CD4-positive, alpha-beta T cell treated with Interleukin-10 for 1 hour (primary cell): ENCODE data around the gene HINFP.
"Not testable (repeated sequence)": the region's sequence is repeated elsewhere in the genome, so short reads cannot be mapped to it uniquely, and the experiment has no call there.

ENCODE experiments used
- DNase-seq: peaks from one replicate; pipeline ENCODE4 v3.0.0-alpha.2; 2020

HINFP gene

GRCh38 chr11:119120639-119121007 lies 757 bp upstream of the HINFP start:
- no peak for DNase-seq

- DNase-seq, result no peak
These were observed 388 bp downstream of the HINFP start for GRCh38 chr11:119121811-119122124.

- no peak for DNase-seq
These were observed 4.4 kb downstream of the HINFP start for GRCh38 chr11:119125821-119126220.

- no peak for DNase-seq
These were observed 5.4 kb downstream of the HINFP start for GRCh38 chr11:119126675-119127268.

- no peak for DNase-seq
These were observed 9.3 kb downstream of the HINFP start for GRCh38 chr11:119130662-119131061.

GRCh38 chr11:119134389-119134978 lies 13.1 kb downstream of the HINFP start:
- DNase-seq, result peak; percentile 10

- DNase-seq, result not testable (repeated sequence)
These were observed 17.9 kb downstream of the HINFP start for GRCh38 chr11:119139276-119139675.

- peak; percentile 41 for DNase-seq
These were observed 23.6 kb downstream of the HINFP start for GRCh38 chr11:119144825-119145486.

GRCh38 chr11:119145551-119145950 lies 24.2 kb downstream of the HINFP start:
- DNase-seq, result no peak

- DNase-seq, result no peak
These were observed 26.4 kb downstream of the HINFP start for GRCh38 chr11:119147604-119148333.

- DNase-seq, result no peak
These were observed 27.3 kb downstream of the HINFP start for GRCh38 chr11:119148720-119149017.

- DNase-seq, result peak; percentile 19
These were observed 27.8 kb downstream of the HINFP start, which contains the start of gene ABCG4 for GRCh38 chr11:119149018-119149785. Gene ABCG4 (plus strand): TSS chr11:119149052. CDS start chr11:119149966, 914 bp downstream.

GRCh38 chr11:119149786-119150275 lies 28.5 kb downstream of the HINFP start:
- no peak for DNase-seq

- no peak for DNase-seq
These were observed 30.7 kb downstream of the HINFP start for GRCh38 chr11:119152043-119152442.

- DNase-seq, result no peak
These were observed 31.2 kb downstream of the HINFP start for GRCh38 chr11:119152604-119153003.

- DNase-seq, result no peak
These were observed 31.9 kb downstream of the HINFP start for GRCh38 chr11:119153049-119153818.

GRCh38 chr11:119154178-119154577 lies 32.8 kb downstream of the HINFP start:
- no peak for DNase-seq

GRCh38 chr11:119155733-119156492 lies 34.5 kb downstream of the HINFP start:
- DNase-seq, result no peak

GRCh38 chr11:119156496-119156895 lies 35.1 kb downstream of the HINFP start:
- no peak for DNase-seq

GRCh38 chr11:119157063-119157462 lies 35.7 kb downstream of the HINFP start:
- DNase-seq, result no peak

- no peak for DNase-seq
These were observed 37.1 kb downstream of the HINFP start for GRCh38 chr11:119158467-119158866.

GRCh38 chr11:119160151-119160550 lies 38.8 kb downstream of the HINFP start:
- no peak for DNase-seq
